WTC11 (cell line): Measurements from ENCODE around the gene DESI1. TPM values are rescaled to one million over a fixed set of nuclear protein-coding genes. Genes with fewer than 3 reads are reported as not detected.

ENCODE experiments used
- ATAC-seq: fragments of 200-7000 bp; cut with Tn5 transposase; 2 replicates; pipeline ENCODE4 v1.10.0; 2021; ENCODE audit warnings: mild to moderate bottlenecking, moderate library complexity
- CTCF ChIA-PET: fragments of 300-600 bp; sonication (Branson Sonifier 250); formaldehyde crosslinking; loops from one replicate; lab custom pipeline; 2021; ENCODE audit warnings: antibody characterized with exemption; lab: Charles Lee
- POLR2A ChIA-PET: fragments of 350-600 bp; sonication (Branson Sonifier 250); formaldehyde crosslinking; loops from one replicate; lab custom pipeline; 2021; ENCODE audit warnings: antibody characterized with exemption; lab: Charles Lee
- DNase-seq: peaks from one replicate; pipeline ENCODE4 v3.0.0; 2021; ENCODE audit warnings: low spot score
- H3K27ac Mint-ChIP-seq: 2 replicates; pipeline ENCODE4 v1.8.0; 2021; ENCODE audit warnings: mixed read lengths
- H3K27me3 Mint-ChIP-seq: 2 replicates; pipeline ENCODE4 v1.8.0; 2021; ENCODE audit warnings: low read depth, mild to moderate bottlenecking, moderate library complexity, mixed read lengths
- H3K36me3 Mint-ChIP-seq: 2 replicates; pipeline ENCODE4 v1.8.0; 2021; ENCODE audit warnings: mixed read lengths
- H3K4me1 Mint-ChIP-seq: 2 replicates; pipeline ENCODE4 v1.8.0; 2022; ENCODE audit warnings: mixed read lengths
- H3K4me3 Mint-ChIP-seq: 2 replicates; pipeline ENCODE4 v1.8.0; 2021; ENCODE audit warnings: mild to moderate bottlenecking, moderate library complexity, mixed read lengths
- H3K9me3 Mint-ChIP-seq: 2 replicates; pipeline ENCODE4 v1.8.0; 2021; ENCODE audit warnings: mixed read lengths
- AFF4 ChIP-seq: sonication (generic); formaldehyde crosslinking; IDR thresholded peaks from 2 replicates; pipeline ENCODE4 v1.8.1; 2023; ENCODE audit warnings: mild to moderate bottlenecking, missing genetic modification reagents, borderline replicate concordance
- AR ChIP-seq: fragments of 250-450 bp; sonication (Bioruptor Pico); IDR thresholded peaks from 2 replicates; pipeline ENCODE4 v1.9.0; 2021; ENCODE audit warnings: mild to moderate bottlenecking
- ATF3 ChIP-seq: sonication (generic); formaldehyde crosslinking; conservative IDR thresholded peaks from 2 replicates; pipeline ENCODE4 v1.8.1; 2022; ENCODE audit warnings: mild to moderate bottlenecking, missing genetic modification reagents
- ATF6 ChIP-seq: sonication (generic); formaldehyde crosslinking; IDR thresholded peaks from 2 replicates; pipeline ENCODE4 v1.8.1; 2023; ENCODE audit warnings: mild to moderate bottlenecking, missing genetic modification reagents
- CREB1 ChIP-seq: sonication (generic); formaldehyde crosslinking; IDR thresholded peaks from 2 replicates; pipeline ENCODE4 v1.8.0; 2023; ENCODE audit warnings: mild to moderate bottlenecking, missing genetic modification reagents
- CREM ChIP-seq: sonication (generic); formaldehyde crosslinking; IDR thresholded peaks from 2 replicates; pipeline ENCODE4 v1.8.1; 2022; ENCODE audit warnings: mild to moderate bottlenecking, missing genetic modification reagents, moderate library complexity
- E2F5 ChIP-seq: sonication (generic); formaldehyde crosslinking; IDR thresholded peaks from 2 replicates; pipeline ENCODE4 v1.8.1; 2022; ENCODE audit warnings: mild to moderate bottlenecking, moderate library complexity, missing genetic modification reagents
- HMGXB4 ChIP-seq: sonication (generic); formaldehyde crosslinking; IDR thresholded peaks from 2 replicates; pipeline ENCODE4 v1.8.1; 2023; ENCODE audit warnings: mild to moderate bottlenecking, moderate library complexity, missing genetic modification reagents
- NFE2L1 ChIP-seq: sonication (generic); formaldehyde crosslinking; IDR thresholded peaks from 2 replicates; pipeline ENCODE4 v1.8.1; 2023; ENCODE audit warnings: missing genetic modification reagents
- NR1H2 ChIP-seq: sonication (generic); formaldehyde crosslinking; IDR thresholded peaks from 2 replicates; pipeline ENCODE4 v1.9.0; 2021; ENCODE audit warnings: mild to moderate bottlenecking, moderate library complexity, missing genetic modification reagents
- NR3C1 ChIP-seq: sonication (generic); formaldehyde crosslinking; conservative IDR thresholded peaks from 2 replicates; pipeline ENCODE4 v1.8.1; 2023; ENCODE audit warnings: low read depth, mild to moderate bottlenecking, missing genetic modification reagents
- RORB ChIP-seq: fragments of 250-450 bp; sonication (Bioruptor Pico); IDR thresholded peaks from 2 replicates; pipeline ENCODE4 v1.9.0; 2021; ENCODE audit warnings: mild to moderate bottlenecking
- SMAD3 ChIP-seq: sonication (generic); formaldehyde crosslinking; IDR thresholded peaks from 2 replicates; pipeline ENCODE4 v1.8.0; 2022; ENCODE audit warnings: missing genetic modification reagents, mild to moderate bottlenecking, borderline replicate concordance
- SOX15 ChIP-seq: fragments of 250-450 bp; sonication (Bioruptor Pico); IDR thresholded peaks from 2 replicates; pipeline ENCODE4 v1.9.0; 2021; ENCODE audit warnings: mild to moderate bottlenecking
- TEAD1 ChIP-seq: sonication (generic); formaldehyde crosslinking; IDR thresholded peaks from 2 replicates; pipeline ENCODE4 v1.8.0; 2022; ENCODE audit warnings: mild to moderate bottlenecking, missing genetic modification reagents
- TP53 ChIP-seq: sonication (generic); formaldehyde crosslinking; IDR thresholded peaks from 2 replicates; pipeline ENCODE4 v1.8.1; 2023; ENCODE audit warnings: mild to moderate bottlenecking, missing genetic modification reagents
- ZSCAN18 ChIP-seq: fragments of 250-450 bp; sonication (Bioruptor Pico); IDR thresholded peaks from 2 replicates; pipeline ENCODE4 v2.1.2; 2022; ENCODE audit warnings: mild to moderate bottlenecking, moderate library complexity
- total RNA-seq: library from RNA; stranded (reverse); gene quantifications from 3 replicates; pipeline ENCODE4 v1.2.3, GENCODE V29; 2021

The DESI1 gene
- total RNA-seq, 1 experiment from 2014 or later = 32.2 TPM

GRCh38 chr22:41598891-41599635, 21.8 kb downstream of the DESI1 start:
- H3K36me3 Mint-ChIP-seq = peaks cover 15% of the 10 kb centered on the region; the same call in 1 of the 2 replicates
- ATAC-seq (no peak), DNase-seq (no peak)
- CTCF ChIA-PET = interaction anchor here (0.7 to 3.3 kb wide), 4 partner anchors 10 to 72 kb away, joined by 3 to 47 read pairs (median 33); partner anchors contain the start of genes DESI1, PMM1 and XRCC6
- POLR2A ChIA-PET = interaction anchor here (1.2 kb wide), 1 partner anchor 10 kb away, joined by 4 read pairs; the partner anchor contains the start of gene PMM1
- H3K27me3 Mint-ChIP-seq = peaks cover 11% of the 10 kb centered on the region; the same call in 1 of the 2 replicates
- no peak overlapping the region for H3K4me3 Mint-ChIP-seq
- no peak for TF ChIP-seq HMGXB4 (CRISPR knock-in tag)
- no peaks in the 10 kb centered on the region for H3K4me1 Mint-ChIP-seq
- H3K9me3 Mint-ChIP-seq = no peaks in the 10 kb centered on the region
- no peak overlapping the region for H3K27ac Mint-ChIP-seq

GRCh38 chr22:41598081-41598480, 22.8 kb downstream of the DESI1 start:
- Mint-ChIP-seq H3K4me3 (no peak overlapping the region), H3K36me3 (peaks cover 12% of the 10 kb centered on the region; the same call in 1 of the 2 replicates), H3K4me1 (no peaks in the 10 kb centered on the region), H3K27me3 (peaks cover 11% of the 10 kb centered on the region; the same call in 1 of the 2 replicates), H3K27ac (no peak overlapping the region; the same call in 1 of the 2 replicates), H3K9me3 (no peaks in the 10 kb centered on the region; the same call in 1 of the 2 replicates)
- POLR2A ChIA-PET = interaction anchor here (0.9 to 1.4 kb wide), 3 partner anchors 9 to 195 kb away, joined by 3 to 4 read pairs (median 3); partner anchors contain the start of gene PMM1
- ATAC-seq (no peak), DNase-seq (no peak)
- CTCF ChIA-PET = interaction anchor here (0.5 to 3.3 kb wide), 16 partner anchors 8 to 216 kb away, joined by 3 to 47 read pairs (median 6); partner anchors contain the start of genes DESI1, PMM1, TEF and XRCC6
- TF ChIP-seq TP53 (no peak), NFE2L1 (no peak), SOX15 (CRISPR knock-in tag) (no peak), SMAD3 (CRISPR knock-in tag) (no peak), CREB1 (CRISPR knock-in tag) (no peak), E2F5 (CRISPR knock-in tag) (no peak), TEAD1 (CRISPR knock-in tag) (no peak), CREM (CRISPR knock-in tag) (no peak), ZSCAN18 (CRISPR knock-in tag) (no peak), AFF4 (CRISPR knock-in tag) (no peak), NR1H2 (CRISPR knock-in tag) (no peak), ATF3 (CRISPR knock-in tag) (no peak), ATF6 (CRISPR knock-in tag) (no peak), AR (CRISPR knock-in tag) (no peak), RORB (CRISPR knock-in tag) (no peak), NR3C1 (CRISPR knock-in tag) (no peak)
